VCaP (cell line): ENCODE results near the gene TTF2.

Source experiments
- H3K27ac ChIP-seq: fragments of 450-650 bp; 2 replicates; pipeline ENCODE4 v1.5.1; 2017
- CTCF ChIP-seq: fragments of 450-650 bp; conservative IDR thresholded peaks from 2 replicates; pipeline ENCODE4 v1.5.1; 2017; ENCODE audit warnings: mild to moderate bottlenecking, moderate library complexity

The TTF2 gene

GRCh38 chr1:117104986-117105385, 44.9 kb downstream of the TTF2 start:
- H3K27ac ChIP-seq = no peak overlapping the region
- TF ChIP-seq CTCF = no peak

- no peak overlapping the region for H3K27ac ChIP-seq
- no peak for TF ChIP-seq CTCF
Observed at GRCh38 chr1:117105722-117106121, 45.6 kb downstream of the TTF2 start.

DNA sequence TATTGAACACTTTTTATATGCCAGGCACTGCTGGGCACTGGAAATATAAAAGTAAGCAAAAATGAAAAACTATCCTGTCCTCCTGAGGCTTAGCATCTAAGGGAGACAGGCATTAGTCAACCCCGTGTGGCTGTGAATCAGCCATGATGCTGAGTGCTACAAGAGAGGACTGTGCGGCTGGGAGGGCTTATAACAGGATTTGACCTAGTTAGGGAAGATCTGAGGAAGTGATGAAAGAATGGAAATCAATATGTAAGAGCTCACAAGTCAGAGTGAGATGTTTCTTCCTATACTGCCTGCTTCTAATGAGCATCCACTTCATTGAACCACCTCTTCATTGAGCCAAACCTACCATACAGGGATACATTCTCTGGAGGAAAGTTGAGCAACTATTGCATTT, 46.4 kb downstream of the TTF2 start:
- no peak overlapping the region for H3K27ac ChIP-seq
- no peak for TF ChIP-seq CTCF

- no peak overlapping the region for H3K27ac ChIP-seq
- TF ChIP-seq CTCF = no peak
Observed at GRCh38 chr1:117107364-117107763, 47.2 kb downstream of the TTF2 start.

DNA sequence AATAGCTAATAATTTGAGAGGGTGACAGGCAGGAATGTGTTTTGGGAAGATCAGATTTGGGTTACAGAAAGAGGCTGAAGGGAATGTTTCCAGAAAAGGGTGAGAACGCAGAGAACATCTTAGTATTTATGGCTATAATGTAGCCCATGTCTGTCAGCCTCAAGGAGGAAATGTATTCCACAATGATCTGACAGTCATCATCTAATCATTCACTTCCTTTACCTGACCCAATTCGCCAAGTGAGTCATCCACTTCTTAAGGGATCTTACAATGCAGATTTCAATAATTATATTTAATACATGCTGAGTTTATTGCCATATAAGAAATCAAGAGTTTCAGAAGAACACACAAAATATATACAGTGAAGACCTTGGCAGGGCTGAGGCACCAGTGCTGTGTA, 50.6 kb downstream of the TTF2 start:
- no peak overlapping the region for H3K27ac ChIP-seq
- no peak for TF ChIP-seq CTCF

GRCh38 chr1:117112047-117112717, 52.1 kb downstream of the TTF2 start:
- no peak overlapping the region for H3K27ac ChIP-seq
- TF ChIP-seq CTCF = no peak

GRCh38 chr1:117113199-117113598, 53.1 kb downstream of the TTF2 start:
- H3K27ac ChIP-seq = no peak overlapping the region
- TF ChIP-seq CTCF = no peak
